NCI-H2107 (cell line): ENCODE measurements around the gene CD40.

ENCODE experiments used
- DNase-seq: peaks from one replicate; lab custom pipeline; 2025; lab: John Stamatoyannopoulos, UW

The CD40 gene

DNA sequence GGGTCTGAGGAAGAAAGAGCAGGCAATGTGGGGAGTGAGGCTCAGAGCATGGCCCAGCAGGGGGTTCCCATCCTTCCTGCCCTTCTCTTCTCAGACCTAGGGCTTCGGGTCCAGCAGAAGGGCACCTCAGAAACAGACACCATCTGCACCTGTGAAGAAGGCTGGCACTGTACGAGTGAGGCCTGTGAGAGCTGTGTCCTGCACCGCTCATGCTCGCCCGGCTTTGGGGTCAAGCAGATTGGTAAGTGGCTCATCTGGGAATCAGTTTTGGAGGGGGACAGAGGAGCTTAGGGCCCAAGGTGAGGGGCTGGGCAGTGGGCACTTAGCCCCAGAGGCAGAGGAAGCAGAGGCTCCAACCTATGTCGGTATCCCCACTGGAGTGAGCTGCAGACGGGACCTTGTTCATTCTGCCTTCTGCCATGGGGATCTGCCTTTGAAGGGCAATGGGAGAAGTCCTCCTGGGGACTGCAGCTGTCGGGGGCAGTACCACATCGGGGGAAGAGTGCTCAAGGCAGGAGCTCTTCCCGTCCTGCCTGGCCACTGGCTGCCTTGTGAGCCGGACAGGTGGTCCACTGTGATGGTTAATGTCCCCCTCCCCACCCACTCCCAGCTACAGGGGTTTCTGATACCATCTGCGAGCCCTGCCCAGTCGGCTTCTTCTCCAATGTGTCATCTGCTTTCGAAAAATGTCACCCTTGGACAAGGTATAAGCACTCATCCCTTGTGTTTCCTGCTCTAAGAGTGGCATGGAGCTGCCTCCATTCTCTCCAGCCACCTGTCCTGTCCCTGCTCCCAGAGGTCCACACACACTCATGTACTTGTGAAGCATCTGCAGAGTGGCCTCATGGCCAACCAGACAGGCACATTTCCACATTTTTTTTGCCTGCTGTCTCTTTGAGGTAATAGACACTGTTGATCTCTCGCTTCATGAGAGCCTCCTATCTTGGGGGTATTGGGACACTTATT, 4.7 kb downstream of the CD40 start:
- DNase-seq = no peak

DNA sequence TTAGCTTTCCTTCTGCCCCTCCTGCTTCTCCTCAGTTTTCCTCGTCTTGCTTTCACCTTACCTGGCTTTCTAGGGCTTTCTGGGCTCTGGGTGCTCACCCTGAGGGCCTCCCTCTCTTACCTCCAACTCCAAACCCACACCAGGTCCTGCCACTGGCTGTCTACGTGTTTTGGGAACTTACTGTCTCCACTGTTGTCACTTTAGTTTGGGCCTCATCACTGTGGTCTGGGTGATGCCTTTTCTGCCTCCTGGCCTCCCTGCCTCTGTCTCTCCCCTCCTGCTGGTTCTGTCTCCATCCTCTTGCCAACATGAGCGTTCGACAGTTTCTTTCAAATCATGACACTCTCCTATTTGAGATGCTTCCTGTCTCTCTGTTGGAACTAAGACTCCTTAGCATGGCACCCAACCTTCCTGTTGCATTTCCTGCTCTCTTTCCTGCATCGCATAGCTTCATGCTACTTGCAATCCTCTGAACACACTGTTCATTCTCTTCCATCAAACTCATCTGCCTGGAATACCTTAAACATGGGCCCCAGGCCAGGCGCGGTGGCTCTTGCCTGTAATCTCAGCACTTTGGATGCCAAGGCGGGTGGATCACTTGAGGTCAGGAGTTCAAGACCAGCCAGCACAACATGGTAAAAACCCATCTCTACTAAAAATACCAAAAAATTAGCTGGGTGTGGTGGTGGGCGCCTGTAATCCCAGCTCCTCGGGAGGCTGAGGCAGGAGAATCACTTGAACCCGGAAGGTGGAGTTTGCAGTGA, 5.5 kb downstream of the CD40 start:
- DNase-seq = no peak

DNA sequence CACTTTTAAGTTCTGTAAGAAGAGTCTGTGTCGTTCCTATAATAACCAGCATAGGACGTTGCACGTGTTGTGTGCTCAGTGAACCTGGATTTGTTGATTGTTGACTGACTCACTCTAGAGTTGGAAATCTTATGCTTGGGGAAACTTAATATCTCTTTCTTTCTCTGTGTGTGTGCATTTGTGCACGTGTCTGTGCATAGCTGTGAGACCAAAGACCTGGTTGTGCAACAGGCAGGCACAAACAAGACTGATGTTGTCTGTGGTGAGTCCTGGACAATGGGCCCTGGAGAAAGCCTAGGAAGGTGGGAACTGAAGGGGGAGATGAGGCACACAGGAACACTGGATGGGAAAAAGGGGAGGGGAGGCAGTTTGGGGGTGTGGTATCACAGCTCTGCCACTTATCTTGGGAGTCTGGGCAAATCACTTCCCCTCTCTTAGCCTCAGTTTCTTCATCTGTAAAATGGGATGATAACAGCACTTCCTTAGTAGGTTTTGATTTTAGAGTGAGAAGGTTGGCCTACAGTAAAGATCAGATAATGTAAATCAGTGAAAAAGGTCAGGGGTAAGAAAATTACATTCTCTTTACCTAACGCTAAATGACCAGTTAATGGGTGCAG, 8.4 kb downstream of the CD40 start:
- no peak for DNase-seq

DNA sequence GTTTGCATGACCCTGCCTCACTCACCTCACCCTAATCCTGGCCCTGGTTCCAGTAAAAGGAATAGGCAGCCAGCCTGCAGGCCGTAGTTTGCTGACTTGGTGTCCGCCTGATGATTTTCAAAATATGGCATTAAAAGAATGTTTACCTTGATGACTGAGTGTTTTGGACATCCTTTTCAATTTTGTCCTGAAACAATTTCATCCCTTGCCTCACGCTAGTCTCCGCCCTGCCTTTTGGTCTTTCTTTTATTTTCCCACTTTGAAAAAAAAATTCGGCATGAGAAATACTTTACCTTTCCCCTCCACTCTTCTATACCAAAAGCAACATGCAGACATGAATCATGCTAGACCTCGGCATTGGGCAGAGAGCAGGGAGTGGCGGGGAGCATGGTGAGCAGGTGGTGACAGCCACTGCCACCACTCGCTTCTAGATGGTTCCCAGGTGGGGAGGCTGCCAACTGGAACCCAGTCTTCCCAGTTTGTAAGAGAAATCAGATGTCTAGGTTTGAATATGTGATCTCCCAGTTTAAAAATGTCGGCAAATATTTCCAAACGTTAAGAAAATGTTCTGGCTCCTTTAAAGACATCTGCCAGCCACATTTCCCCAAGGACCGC, 9.4 kb downstream of the CD40 start:
- DNase-seq = no peak

DNA sequence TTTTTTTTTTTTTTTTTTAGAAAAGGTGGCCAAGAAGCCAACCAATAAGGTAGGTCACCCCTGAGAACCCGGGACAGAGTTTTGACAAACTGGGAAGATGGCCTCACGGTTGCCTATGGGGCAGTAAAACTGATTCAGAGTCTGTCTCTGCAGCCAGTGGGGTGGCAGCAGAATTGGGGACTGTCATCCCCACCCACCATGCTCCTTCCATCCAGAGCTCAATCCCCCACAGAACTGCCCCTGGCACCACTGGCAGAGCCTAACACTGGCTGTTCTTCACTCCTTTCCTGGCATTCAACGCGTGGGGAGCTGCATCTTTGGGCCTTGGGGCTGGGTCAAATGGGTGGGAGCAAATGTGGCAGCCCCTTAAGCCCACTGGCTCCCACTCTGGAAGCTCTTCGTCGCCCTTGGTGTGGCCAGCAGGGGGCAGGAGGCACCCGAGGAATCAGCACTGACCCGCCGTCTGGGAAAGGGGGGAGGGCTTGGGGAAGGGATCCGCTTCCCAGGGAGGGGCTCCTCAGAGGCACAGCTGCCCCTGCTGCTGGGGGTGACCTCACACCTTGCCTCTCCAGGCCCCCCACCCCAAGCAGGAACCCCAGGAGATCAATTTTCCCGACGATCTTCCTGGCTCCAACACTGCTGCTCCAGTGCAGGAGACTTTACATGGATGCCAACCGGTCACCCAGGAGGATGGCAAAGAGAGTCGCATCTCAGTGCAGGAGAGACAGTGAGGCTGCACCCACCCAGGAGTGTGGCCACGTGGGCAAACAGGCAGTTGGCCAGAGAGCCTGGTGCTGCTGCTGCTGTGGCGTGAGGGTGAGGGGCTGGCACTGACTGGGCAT, 10.4 kb downstream of the CD40 start:
- DNase-seq = peak; percentile 23

DNA sequence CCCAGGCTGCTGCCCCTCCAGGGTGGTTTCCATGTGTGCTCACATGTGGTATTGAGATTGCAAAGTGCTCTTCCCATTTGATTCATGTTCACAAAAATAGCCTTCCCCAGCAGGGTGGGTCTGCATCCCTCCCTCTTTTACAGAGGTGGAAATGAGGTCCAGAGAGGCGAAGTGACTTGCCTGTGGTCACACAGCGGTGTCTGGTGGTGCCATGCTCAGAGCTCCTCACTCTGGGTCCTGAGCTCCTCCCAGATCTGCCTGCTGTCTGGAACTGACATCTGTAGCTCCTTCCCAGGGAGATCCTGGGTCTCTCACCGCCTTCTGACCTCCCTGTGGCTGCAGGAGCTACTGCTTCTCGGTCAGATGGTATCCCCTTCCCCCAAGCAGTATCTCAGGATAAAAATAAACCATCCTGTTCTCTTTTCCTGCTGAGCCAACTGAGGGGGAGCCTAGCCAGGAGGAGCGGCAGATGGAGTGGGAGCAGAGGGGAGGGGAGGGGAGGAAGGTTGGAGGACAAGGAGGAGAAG, 11.9 kb downstream of the CD40 start:
- DNase-seq = no peak

DNA sequence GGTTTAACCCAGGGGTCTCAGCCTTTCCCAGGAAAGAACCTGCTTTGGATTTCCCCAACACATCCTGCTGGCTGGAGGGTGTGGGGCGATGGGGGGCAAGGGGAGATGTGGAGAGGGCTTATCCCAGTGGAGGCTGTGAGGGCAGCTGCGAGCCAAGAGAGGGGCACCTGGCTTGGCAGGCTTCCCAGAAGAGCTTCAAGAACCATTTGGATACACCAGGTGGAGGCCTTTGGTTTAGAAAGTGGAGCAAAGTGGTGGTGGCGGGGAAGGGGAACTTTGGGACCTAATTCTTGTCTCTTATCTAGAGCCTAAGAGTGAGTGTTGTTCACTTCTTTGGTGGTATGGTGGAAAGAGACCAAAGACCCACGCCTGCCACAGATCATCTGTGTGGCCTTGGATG, 12.4 kb downstream of the CD40 start:
- DNase-seq = peak; percentile 66

DNA sequence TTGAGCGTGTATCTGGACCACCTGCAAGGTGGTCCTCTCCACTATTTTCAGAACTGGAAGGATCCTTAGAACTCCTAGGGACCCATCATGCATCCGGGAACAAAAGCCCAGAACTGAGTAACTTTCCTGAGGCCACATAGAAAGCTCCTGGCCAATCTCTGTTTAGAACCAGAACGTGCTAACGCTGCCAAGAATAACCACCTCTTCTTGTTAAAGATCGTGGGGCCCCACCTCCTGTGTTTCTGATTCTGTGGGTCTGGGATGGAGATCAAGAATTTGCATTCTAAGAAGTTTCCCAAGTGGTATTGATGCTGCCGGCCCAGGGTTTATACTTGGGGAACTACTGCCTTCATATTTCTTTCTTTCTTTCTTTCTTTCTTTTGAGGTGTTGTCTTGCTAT, 13.3 kb downstream of the CD40 start:
- no peak for DNase-seq

DNA sequence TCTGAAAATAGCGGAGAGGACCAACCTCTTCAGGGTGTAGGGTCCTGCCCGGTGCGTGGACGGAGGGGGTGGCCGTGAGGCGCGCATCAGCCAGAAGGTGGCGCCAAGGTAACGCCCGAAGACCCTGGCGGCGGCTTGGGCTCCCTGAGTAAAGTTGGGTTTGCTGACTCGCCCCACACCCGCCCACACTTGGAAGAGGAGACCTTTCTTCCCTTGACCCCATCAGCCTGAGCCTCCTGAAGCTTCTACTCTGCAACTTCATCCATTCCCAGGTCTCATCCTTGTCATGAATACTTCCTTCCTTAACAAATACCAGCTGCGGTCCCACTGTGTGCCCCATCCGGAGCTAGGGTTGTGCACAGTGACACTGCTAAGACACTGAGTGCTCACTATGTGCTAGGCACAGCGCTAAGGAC, 14.6 kb downstream of the CD40 start:
- DNase-seq = peak; percentile 52

DNA sequence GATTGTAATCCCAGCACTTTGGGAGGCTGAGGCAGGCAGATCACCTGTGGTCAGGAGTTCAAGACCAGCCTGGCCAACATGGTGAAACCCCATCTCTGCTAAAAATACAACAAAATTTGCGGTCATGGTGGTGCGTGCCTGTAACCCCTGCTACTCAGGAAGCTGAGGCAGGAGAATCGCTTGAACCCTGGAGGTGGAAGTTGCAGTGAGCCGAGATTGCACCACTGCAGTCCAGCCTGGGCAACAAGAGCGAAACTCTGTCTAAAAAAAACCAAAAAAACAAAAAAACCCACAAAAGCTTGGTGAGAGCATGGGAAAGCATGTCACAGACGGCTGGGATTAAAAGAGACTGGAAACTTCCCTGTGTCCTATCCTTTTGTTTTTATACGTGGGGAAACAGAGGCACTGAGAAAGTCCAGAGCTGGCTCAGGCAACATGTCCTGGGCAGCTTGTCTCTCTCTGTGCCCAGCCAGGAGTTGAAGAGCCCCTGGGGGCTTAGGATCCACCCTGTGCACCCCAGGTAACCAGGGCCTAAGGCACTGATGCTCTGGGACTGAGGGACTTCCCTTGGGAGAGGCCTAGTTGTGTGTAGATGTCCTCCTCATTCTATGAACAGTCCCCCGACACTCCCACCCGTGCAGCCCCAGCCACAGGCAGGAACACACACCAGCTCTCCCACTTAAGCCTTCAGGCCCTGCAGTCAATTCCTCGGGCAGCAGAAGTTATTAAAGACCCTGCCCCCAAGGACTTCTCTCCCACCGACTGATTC, 16.0 kb downstream of the CD40 start:
- no peak for DNase-seq

DNA sequence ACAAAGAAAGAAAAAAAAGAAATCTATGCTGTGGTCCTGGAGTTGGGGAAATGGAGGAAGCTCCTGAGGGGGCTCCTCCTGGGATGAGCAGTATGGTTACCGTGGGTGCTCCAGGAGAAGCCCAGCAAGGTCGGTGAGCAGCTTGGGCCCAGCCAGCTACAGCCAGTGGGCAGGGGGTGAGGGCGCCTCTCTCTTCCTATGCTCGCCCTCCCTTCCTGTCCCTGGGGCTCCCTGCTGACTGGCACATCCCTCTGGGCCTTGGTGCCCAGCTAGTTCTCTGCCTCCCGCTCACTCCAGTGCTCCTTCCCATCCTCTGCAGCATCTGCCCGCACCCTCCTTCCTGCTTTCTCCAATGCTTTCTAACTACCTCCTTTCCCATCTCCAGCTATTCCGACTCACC, 16.6 kb downstream of the CD40 start:
- no peak for DNase-seq

DNA sequence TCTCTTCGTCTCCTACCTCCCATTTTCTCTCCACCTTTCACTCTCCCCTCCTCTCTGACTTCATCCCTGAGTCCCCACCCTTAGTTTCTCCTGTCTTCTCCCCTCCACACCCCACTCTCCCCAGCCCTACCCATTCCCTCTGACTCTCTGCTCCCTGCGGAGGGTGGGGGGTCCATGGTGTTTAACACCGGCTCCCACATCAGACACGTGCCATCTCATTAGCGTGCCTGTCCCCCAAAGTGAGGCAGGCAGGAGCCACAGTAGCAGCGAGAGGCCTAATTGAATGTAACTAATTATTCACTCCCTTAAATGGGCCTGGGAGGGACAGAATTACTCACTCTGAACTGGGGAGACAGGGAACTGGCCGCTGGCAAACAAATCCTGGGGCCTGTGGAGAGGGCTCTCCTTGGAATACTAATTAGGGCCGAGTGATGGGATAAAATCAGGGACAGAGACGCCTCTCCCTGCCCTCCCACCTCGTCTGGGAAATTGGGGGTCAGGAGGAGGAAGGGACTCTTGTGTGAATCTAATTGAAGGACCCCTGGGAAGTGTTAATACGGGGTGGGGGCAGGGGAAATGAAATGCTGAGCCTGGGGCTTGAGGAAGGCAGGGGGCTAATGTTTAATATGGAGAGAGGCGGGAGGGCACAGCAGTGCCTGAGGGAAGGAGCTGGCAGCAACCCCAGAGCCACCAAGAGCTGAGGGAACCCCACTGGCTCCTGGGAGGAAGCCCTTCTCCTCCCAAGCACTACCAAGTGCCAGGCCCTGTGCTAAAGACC, 17.9 kb downstream of the CD40 start:
- no peak for DNase-seq

DNA sequence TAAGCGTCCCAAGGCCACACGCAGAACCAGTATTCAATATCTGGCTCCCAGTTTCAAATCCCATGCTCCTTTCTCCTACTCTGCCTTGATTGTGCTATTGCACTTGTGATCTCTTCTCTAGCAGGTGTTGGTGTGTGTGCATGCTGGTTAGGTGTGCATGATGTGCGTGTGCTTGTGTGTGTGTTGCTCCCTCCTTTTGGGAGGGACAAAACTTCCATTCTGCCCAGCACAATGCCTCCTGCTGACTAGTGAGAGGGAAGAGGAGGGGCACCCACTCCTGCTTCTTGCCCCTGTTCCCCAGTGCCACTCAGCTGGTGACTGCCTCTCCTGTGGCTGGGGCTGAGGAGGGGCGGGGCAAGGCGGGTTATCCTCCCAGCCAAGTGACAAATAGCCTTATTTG, 19.7 kb downstream of the CD40 start:
- DNase-seq = no peak

DNA sequence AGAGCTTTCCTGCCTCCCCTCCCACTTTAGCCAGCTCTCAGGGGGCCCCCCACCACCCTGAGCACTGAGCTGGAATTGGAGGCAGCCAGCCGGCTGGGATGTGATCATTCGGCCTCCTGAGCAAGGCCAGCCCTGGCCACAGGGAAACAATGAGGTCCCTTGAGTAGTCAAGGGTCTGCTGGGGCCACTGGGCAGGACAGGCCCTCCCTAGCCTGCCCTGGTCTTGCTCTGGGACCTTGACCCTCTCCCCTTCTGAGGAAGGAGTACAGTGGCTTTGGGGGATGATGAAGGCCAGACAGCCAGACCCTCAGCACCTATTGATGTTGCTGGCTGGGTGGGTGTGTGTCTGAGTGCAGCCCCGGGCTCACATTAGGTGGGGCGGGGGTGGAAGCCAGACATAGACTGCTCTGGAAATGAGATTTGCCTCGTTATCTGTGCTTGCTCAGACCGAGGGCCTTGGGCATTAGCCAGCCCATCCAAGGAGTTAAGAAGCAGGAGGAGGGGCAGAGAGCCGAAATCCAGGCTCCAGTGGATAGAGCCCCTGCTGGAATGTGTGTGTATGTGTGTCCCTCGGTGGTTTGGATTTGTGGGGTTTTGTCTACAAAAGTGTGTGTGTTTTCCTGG, 21.3 kb downstream of the CD40 start:
- no peak for DNase-seq

DNA sequence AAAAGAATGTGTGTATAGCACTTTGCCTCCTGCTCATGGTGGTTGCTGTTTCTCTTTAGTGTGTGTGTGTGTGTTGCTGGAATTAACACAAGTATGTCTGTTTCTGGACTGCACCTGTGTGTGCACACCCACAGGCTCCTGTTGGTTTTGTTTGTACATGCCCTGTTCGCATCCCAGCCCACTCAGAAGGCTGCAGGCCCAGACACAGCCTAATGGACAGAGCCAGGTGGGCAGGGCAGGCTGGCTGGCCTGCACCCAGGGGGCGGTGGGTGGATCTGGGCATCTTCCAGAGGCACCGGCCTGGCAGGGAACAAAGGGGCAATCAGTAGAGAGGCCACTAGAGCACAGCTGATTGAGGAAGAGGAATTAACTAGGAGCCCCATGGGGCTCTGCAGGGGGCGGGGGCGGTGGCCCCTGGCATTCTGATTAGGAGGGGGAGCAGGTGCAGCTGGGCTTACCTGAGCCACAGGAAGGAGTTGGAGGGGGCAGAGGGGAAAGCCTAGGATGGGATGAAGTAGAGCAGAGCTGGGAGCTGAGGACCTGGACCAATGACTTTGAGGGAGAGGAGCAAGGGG, 21.9 kb downstream of the CD40 start:
- DNase-seq = peak; percentile 44

DNA sequence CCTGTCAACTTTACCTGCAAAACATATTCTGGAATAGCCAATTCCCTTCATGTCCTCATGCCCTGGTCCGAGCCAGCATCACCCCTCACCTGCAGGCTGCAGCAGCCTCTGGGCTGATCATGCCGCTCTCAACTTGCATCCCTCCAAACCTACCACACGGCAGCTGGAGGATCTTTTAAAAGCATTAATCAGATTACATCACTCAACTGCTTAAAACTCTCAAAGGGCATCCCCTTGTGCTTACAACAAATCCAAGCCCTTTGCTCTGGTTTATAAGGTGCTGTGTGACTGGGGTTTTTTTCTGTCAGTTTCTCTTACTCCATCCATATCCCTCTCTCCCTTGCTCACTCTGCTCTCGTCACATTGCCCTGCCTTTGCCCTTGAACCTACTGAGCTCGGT, 24.0 kb downstream of the CD40 start:
- DNase-seq = no peak

DNA sequence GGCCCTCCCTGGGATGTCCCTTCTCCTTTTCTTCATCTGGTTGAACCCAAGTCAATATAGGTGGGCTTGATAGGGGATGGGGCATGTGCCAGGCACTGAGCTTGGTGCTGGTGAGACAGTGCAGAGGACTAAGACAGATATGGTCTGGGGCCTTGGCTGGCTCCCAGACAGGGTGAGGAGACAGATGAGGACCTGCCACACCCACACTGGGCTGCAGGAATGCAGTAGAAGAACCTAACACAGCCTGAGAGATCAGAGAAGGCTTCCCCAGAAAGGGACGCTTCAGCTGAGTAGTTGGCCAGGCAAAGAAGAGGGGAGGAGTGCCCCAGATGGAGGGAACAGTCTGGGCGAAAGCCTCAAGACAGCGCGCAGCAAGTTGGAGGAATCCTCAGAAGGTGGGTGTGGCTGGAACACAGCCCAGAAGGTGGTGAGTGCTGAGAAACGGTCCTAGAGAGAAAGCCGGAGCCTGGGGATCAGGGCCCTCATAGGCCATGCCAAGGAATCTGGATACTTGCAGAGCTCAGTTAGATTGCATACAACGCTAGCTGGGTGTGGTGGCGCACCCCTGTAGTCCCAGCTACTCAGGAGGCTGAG, 26.4 kb downstream of the CD40 start:
- no peak for DNase-seq

DNA sequence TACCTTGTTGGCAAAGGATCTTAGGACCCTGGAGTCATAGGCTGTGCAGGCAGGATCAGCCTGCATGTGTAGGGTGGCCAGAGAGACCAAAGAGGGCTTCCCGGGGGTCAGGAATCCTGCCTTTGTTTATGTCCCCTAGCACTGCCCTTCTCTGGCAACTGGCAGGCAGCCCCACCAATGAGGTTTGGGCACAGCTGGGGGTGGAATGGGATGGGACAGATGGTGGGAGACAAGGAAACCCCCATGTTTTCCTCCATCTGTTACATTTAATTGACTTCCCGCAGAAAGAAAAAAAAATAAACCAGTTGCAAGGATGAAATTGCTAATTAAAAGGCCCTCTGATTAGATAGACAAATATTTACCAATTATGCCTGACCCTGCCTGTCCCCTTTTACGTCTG, 27.6 kb downstream of the CD40 start:
- DNase-seq = no peak
